Activated naive CD4-positive, alpha-beta T cell treated with anti-CD3 and anti-CD28 coated beads for 36 hours (primary cell): Measurements from ENCODE around the gene SPSB4. TPM values are rescaled to one million over a fixed set of nuclear protein-coding genes. Genes with fewer than 3 reads are reported as not detected.

Experiments used
- CTCF ChIA-PET: fragments of 350-600 bp; sonication (Branson Sonifier 250); formaldehyde crosslinking; loops from one replicate; lab custom pipeline; 2021; ENCODE audit warnings: antibody characterized with exemption; lab: Charles Lee
- DNase-seq: peaks from one replicate; pipeline ENCODE4 v3.0.0-alpha.2; 2020
- H3K27ac Mint-ChIP-seq: one replicate; pipeline ENCODE4 v1.8.0; 2021; ENCODE audit warnings: mild to moderate bottlenecking, mixed read lengths
- H3K27me3 Mint-ChIP-seq: one replicate; pipeline ENCODE4 v1.8.0; 2021; ENCODE audit warnings: low read depth, mixed read lengths
- H3K36me3 Mint-ChIP-seq: one replicate; pipeline ENCODE4 v1.8.0; 2021; ENCODE audit warnings: low read depth, mixed read lengths
- H3K4me1 Mint-ChIP-seq: one replicate; pipeline ENCODE4 v1.8.0; 2021; ENCODE audit warnings: low read depth, mixed read lengths
- H3K4me3 Mint-ChIP-seq: one replicate; pipeline ENCODE4 v1.8.0; 2021; ENCODE audit warnings: mild to moderate bottlenecking, moderate library complexity, mixed read lengths
- H3K9me3 Mint-ChIP-seq: one replicate; pipeline ENCODE4 v1.8.0; 2021; ENCODE audit warnings: mixed read lengths
- intact Hi-C: fragments of 100-400 bp; cut with micrococcal nuclease; formaldehyde crosslinking; loops from one replicate; pipeline ENCODE4 v1.15.1; 2023
- total RNA-seq, 2 experiments: library from RNA; stranded (reverse); gene quantifications; one replicate each; pipeline ENCODE4 v1.2.3, GENCODE V29; 2021

SPSB4 gene
- total RNA-seq, 2 experiments from 2014 or later = not detected

- no peaks in the 10 kb centered on the region for H3K36me3 Mint-ChIP-seq
- H3K27ac Mint-ChIP-seq = no peak overlapping the region
- no peak for DNase-seq
- H3K4me1 Mint-ChIP-seq = no peaks in the 10 kb centered on the region
- intact Hi-C loops = no loop called here
- CTCF ChIA-PET = interaction anchor here (0.7 kb wide), 1 partner anchor 10 kb away, joined by 3 read pairs; no protein-coding TSS in a partner anchor
- H3K4me3 Mint-ChIP-seq = no peak overlapping the region
- no peaks in the 10 kb centered on the region for H3K9me3 Mint-ChIP-seq
- H3K27me3 Mint-ChIP-seq = no peaks in the 10 kb centered on the region
These were observed 19.1 kb downstream of the SPSB4 start for GRCh38 chr3:141070229-141070628.

- no peak for DNase-seq
- CTCF ChIA-PET = interaction anchor here (0.7 kb wide), 2 partner anchors 10 to 768 kb away, joined by 3 to 4 read pairs; no protein-coding TSS in a partner anchor
- H3K27me3 Mint-ChIP-seq = no peaks in the 10 kb centered on the region
- no peak overlapping the region for H3K27ac Mint-ChIP-seq
- no peak overlapping the region for H3K4me3 Mint-ChIP-seq
- intact Hi-C loops = no loop called here
- H3K9me3 Mint-ChIP-seq = no peaks in the 10 kb centered on the region
- H3K36me3 Mint-ChIP-seq = no peaks in the 10 kb centered on the region
- no peaks in the 10 kb centered on the region for H3K4me1 Mint-ChIP-seq
These were observed 19.7 kb downstream of the SPSB4 start for GRCh38 chr3:141070727-141071357.

GRCh38 chr3:141071681-141072260 lies 20.6 kb downstream of the SPSB4 start:
- Mint-ChIP-seq H3K9me3 (no peaks in the 10 kb centered on the region), H3K36me3 (no peaks in the 10 kb centered on the region)

GRCh38 chr3:141072950-141073349 lies 21.8 kb downstream of the SPSB4 start:
- H3K27me3 Mint-ChIP-seq = no peaks in the 10 kb centered on the region
- intact Hi-C loops = no loop called here
- H3K4me1 Mint-ChIP-seq = peaks cover 16% of the 10 kb centered on the region
- H3K36me3 Mint-ChIP-seq = no peaks in the 10 kb centered on the region
- H3K27ac Mint-ChIP-seq = no peak overlapping the region
- CTCF ChIA-PET = interaction anchor here (1.5 kb wide), 1 partner anchor 33 kb away, joined by 5 read pairs; no protein-coding TSS in a partner anchor
- H3K4me3 Mint-ChIP-seq = no peak overlapping the region
- H3K9me3 Mint-ChIP-seq = no peaks in the 10 kb centered on the region
- no peak for DNase-seq

More at GRCh38 chr3:141071681-141072260, 20.6 kb downstream of the SPSB4 start:
- CTCF ChIA-PET = interaction anchor here (1.5 kb wide), 1 partner anchor 34 kb away, joined by 5 read pairs; no protein-coding TSS in a partner anchor
- H3K27ac Mint-ChIP-seq = no peak overlapping the region
- H3K4me3 Mint-ChIP-seq = no peak overlapping the region
- H3K27me3 Mint-ChIP-seq = no peaks in the 10 kb centered on the region
- no peak for DNase-seq
- peaks cover 8% of the 10 kb centered on the region for H3K4me1 Mint-ChIP-seq
- intact Hi-C loops = no loop called here

GRCh38 chr3:141073580-141073979 lies 22.4 kb downstream of the SPSB4 start:
- Mint-ChIP-seq H3K27me3 (no peaks in the 10 kb centered on the region), H3K9me3 (no peaks in the 10 kb centered on the region), H3K27ac (no peak overlapping the region), H3K4me3 (no peak overlapping the region), H3K4me1 (peaks cover 16% of the 10 kb centered on the region), H3K36me3 (no peaks in the 10 kb centered on the region)
- intact Hi-C loops = no loop called here
- CTCF ChIA-PET = no interaction called here
- no peak for DNase-seq

- DNase-seq = no peak
- Mint-ChIP-seq H3K27ac (no peak overlapping the region), H3K36me3 (no peaks in the 10 kb centered on the region), H3K9me3 (no peaks in the 10 kb centered on the region), H3K4me1 (peaks cover 16% of the 10 kb centered on the region), H3K27me3 (no peaks in the 10 kb centered on the region), H3K4me3 (no peak overlapping the region)
- CTCF ChIA-PET = interaction anchor here (0.7 kb wide), 1 partner anchor 23 kb away, joined by 3 read pairs; the partner anchor contains the start of gene SPSB4
- intact Hi-C loops = no loop called here
These were observed 23.4 kb downstream of the SPSB4 start for GRCh38 chr3:141074529-141074928.

- no peak for DNase-seq
- intact Hi-C loops = no loop called here
- Mint-ChIP-seq H3K27ac (no peak overlapping the region), H3K4me1 (peaks cover 16% of the 10 kb centered on the region), H3K36me3 (no peaks in the 10 kb centered on the region), H3K27me3 (no peaks in the 10 kb centered on the region), H3K9me3 (no peaks in the 10 kb centered on the region), H3K4me3 (no peak overlapping the region)
- CTCF ChIA-PET = interaction anchor here (0.7 to 1.4 kb wide), 2 partner anchors 18 to 27 kb away, joined by 3 to 4 read pairs; no protein-coding TSS in a partner anchor
These were observed 25.1 kb downstream of the SPSB4 start for GRCh38 chr3:141076036-141076773.

GRCh38 chr3:141076797-141077571 lies 25.8 kb downstream of the SPSB4 start:
- Mint-ChIP-seq H3K9me3 (no peaks in the 10 kb centered on the region), H3K27ac (no peak overlapping the region)

GRCh38 chr3:141077631-141078030 lies 26.5 kb downstream of the SPSB4 start:
- peaks cover 16% of the 10 kb centered on the region for H3K4me1 Mint-ChIP-seq
- intact Hi-C loops = no loop called here
- CTCF ChIA-PET = interaction anchor here (1.2 kb wide), 1 partner anchor 9 kb away, joined by 3 read pairs; no protein-coding TSS in a partner anchor
- H3K27me3 Mint-ChIP-seq = no peaks in the 10 kb centered on the region
- no peaks in the 10 kb centered on the region for H3K36me3 Mint-ChIP-seq
- DNase-seq = no peak
- no peaks in the 10 kb centered on the region for H3K9me3 Mint-ChIP-seq
- H3K4me3 Mint-ChIP-seq = peak overlapping the region; percentile 48
- no peak overlapping the region for H3K27ac Mint-ChIP-seq

More at GRCh38 chr3:141076797-141077571, 25.8 kb downstream of the SPSB4 start:
- Mint-ChIP-seq H3K4me1 (peaks cover 16% of the 10 kb centered on the region), H3K4me3 (peak overlapping the region; percentile 48), H3K27me3 (no peaks in the 10 kb centered on the region), H3K36me3 (no peaks in the 10 kb centered on the region)
- CTCF ChIA-PET = interaction anchor here (1.2 kb wide), 1 partner anchor 9 kb away, joined by 3 read pairs; no protein-coding TSS in a partner anchor
- DNase-seq = peak; percentile 62
- intact Hi-C loops = no loop called here

- CTCF ChIA-PET = interaction anchor here (1.1 to 1.2 kb wide), 2 partner anchors 8 to 114 kb away, joined by 3 read pairs; no protein-coding TSS in a partner anchor
- H3K36me3 Mint-ChIP-seq = no peaks in the 10 kb centered on the region
- H3K9me3 Mint-ChIP-seq = no peaks in the 10 kb centered on the region
- no peaks in the 10 kb centered on the region for H3K27me3 Mint-ChIP-seq
- H3K27ac Mint-ChIP-seq = no peak overlapping the region
- peaks cover 16% of the 10 kb centered on the region for H3K4me1 Mint-ChIP-seq
- no peak overlapping the region for H3K4me3 Mint-ChIP-seq
- DNase-seq = no peak
- intact Hi-C loops = no loop called here
These were observed 27.1 kb downstream of the SPSB4 start for GRCh38 chr3:141078200-141078599.

GRCh38 chr3:141080431-141080830 lies 29.3 kb downstream of the SPSB4 start:
- intact Hi-C loops = no loop called here
- CTCF ChIA-PET = interaction anchor here (0.6 kb wide), 1 partner anchor 10 kb away, joined by 3 read pairs; no protein-coding TSS in a partner anchor
- H3K27me3 Mint-ChIP-seq = no peaks in the 10 kb centered on the region
- no peaks in the 10 kb centered on the region for H3K36me3 Mint-ChIP-seq
- H3K27ac Mint-ChIP-seq = no peak overlapping the region
- DNase-seq = no peak
- H3K4me3 Mint-ChIP-seq = no peak overlapping the region
- no peaks in the 10 kb centered on the region for H3K9me3 Mint-ChIP-seq
- H3K4me1 Mint-ChIP-seq = peaks cover 16% of the 10 kb centered on the region
